Lung (tissue), 12 donors: ENCODE measurements around the gene CLPTM1L. TPM values are rescaled to one million over a fixed set of nuclear protein-coding genes. Genes with fewer than 3 reads are reported as not detected.

Experiments
- ATAC-seq: fragments of 200-7000 bp; cut with Tn5 transposase; one replicate; pipeline ENCODE4 v1.9.1; 2020; ENCODE audit warnings: moderate number of reproducible peaks; ENCODE audit not compliant: insufficient read depth, low FRiP score
- DNase-seq, 3 donors: peaks; one replicate each; pipeline ENCODE4 v3.0.0-alpha.2; 2013 to 2017
- H3K27ac ChIP-seq, 2 donors: one replicate each; pipeline ENCODE4 v1.5.1; 2013; ENCODE audit warnings: mild to moderate bottlenecking in 2 of 2, moderate library complexity in 2 of 2, control low read depth in 1 of 2, inconsistent platforms in 1 of 2, low read depth in 1 of 2, low read length in 1 of 2
- H3K27me3 ChIP-seq, 3 donors: one replicate each; pipeline ENCODE4 v1.5.1; 2013; ENCODE audit warnings: low read length in 2 of 3; ENCODE audit not compliant: control insufficient read depth in 3 of 3, insufficient read depth in 3 of 3
- H3K36me3 ChIP-seq, 4 donors: one replicate each; pipeline ENCODE4 v1.5.1; 2013; ENCODE audit warnings: low read length in 4 of 4, mild to moderate bottlenecking in 1 of 4, moderate library complexity in 1 of 4; ENCODE audit not compliant: control insufficient read depth in 4 of 4, insufficient read depth in 4 of 4
- H3K4me1 ChIP-seq, 5 donors: one replicate each; pipeline ENCODE4 v1.5.1; 2013; ENCODE audit warnings: low read length in 5 of 5, mild to moderate bottlenecking in 2 of 5, moderate library complexity in 1 of 5; ENCODE audit not compliant: control insufficient read depth in 5 of 5, insufficient read depth in 5 of 5
- H3K4me3 ChIP-seq: one replicate; pipeline ENCODE4 v1.5.1; 2013; ENCODE audit warnings: mild to moderate bottlenecking, control low read depth, moderate library complexity
- H3K9ac ChIP-seq, 2 donors: one replicate each; pipeline ENCODE4 v1.5.1; 2013; ENCODE audit warnings: low read length in 2 of 2, control low read depth in 1 of 2; ENCODE audit not compliant: insufficient read depth in 1 of 2
- H3K9me3 ChIP-seq, 4 donors: one replicate each; pipeline ENCODE4 v1.5.1; 2013; ENCODE audit warnings: low read length in 3 of 4, mild to moderate bottlenecking in 1 of 4, moderate library complexity in 1 of 4; ENCODE audit not compliant: control insufficient read depth in 4 of 4, insufficient read depth in 3 of 4
- CTCF ChIP-seq: IDR thresholded peaks from 2 replicates; pipeline ENCODE4 v1.5.1; 2012; ENCODE audit warnings: mild to moderate bottlenecking; ENCODE audit errors: control extremely low read depth, extremely low read depth
- WGBS, 2 donors: extraction: QIAGEN DNeasy Blood & Tissue Kit; methylation state at CpG; one replicate each; pipeline ENCODE4 v1.1.7; 2013; 5-methylcytosine and 5-hydroxymethylcytosine counted together
- polyA plus RNA-seq, 2 donors: library from polyadenylated mRNA; stranded (reverse); fragments of 200-250 nt; gene quantifications; one replicate each; pipeline ENCODE4 v1.2.1, GENCODE V29; 2013
- total RNA-seq, 2 donors: library from RNA; depleted of rRNA in 1 of 2; stranded (reverse); fragments of >200 nt in 1 of 2; gene quantifications; one replicate each; pipeline ENCODE4 v1.2.1, GENCODE V29; 2014 to 2021
- donor health status: control.
- donor health status: control.
- donor health status: Bipolar disorder and iron deficiency.
- donor health status: healthy.
- donor health status: DM: yes; HTN: yes; CAD: no.

Gene CLPTM1L
- total and polyA plus RNA-seq, 4 donors: 79.0 to 153 (median 144) TPM

GRCh38 chr5:1311439-1312055, 33.4 kb downstream of the CLPTM1L start:
- no peak overlapping the region for H3K4me3 ChIP-seq
- no peak overlapping the region for H3K27ac ChIP-seq
- ATAC-seq (no peak), DNase-seq (peak in 1 of 3 donors; percentile 2)
- peaks cover 0 to 12% (median 6%) of the 10 kb centered on the region in 5 donors for H3K4me1 ChIP-seq
- WGBS, 2 donors: 85 to 89% methylated on average over 15 of the region's 15 CpGs
- no peak overlapping the region for H3K9ac ChIP-seq
- H3K27me3 ChIP-seq: no peaks in the 10 kb centered on the region
- no peak for TF ChIP-seq CTCF
- no peaks in the 10 kb centered on the region for H3K36me3 ChIP-seq
- peaks cover 0 to 4% (median 0%) of the 10 kb centered on the region in 4 donors for H3K9me3 ChIP-seq

GRCh38 chr5:1310118-1310517, 34.8 kb downstream of the CLPTM1L start:
- no peak overlapping the region for H3K9ac ChIP-seq
- no peak for ATAC-seq
- H3K4me1 ChIP-seq: peaks cover 0 to 8% (median 0%) of the 10 kb centered on the region in 5 donors
- no peaks in the 10 kb centered on the region for H3K27me3 ChIP-seq
- TF ChIP-seq CTCF: no peak
- H3K36me3 ChIP-seq: no peaks in the 10 kb centered on the region
- H3K4me3 ChIP-seq: no peak overlapping the region
- no peak overlapping the region for H3K27ac ChIP-seq
- no peak for DNase-seq
- 93 to 94% methylated on average over 7 of the region's 7 CpGs for WGBS, 2 donors
- H3K9me3 ChIP-seq: peaks cover 0 to 4% (median 0%) of the 10 kb centered on the region in 4 donors

GRCh38 chr5:1304033-1304432, 40.9 kb downstream of the CLPTM1L start:
- Histone ChIP-seq H3K9me3 (peaks cover 0 to 3% (median 0%) of the 10 kb centered on the region in 4 donors), H3K36me3 (no peaks in the 10 kb centered on the region), H3K27me3 (no peaks in the 10 kb centered on the region), H3K9ac (no peak overlapping the region), H3K27ac (no peak overlapping the region), H3K4me3 (no peak overlapping the region), H3K4me1 (no peaks in the 10 kb centered on the region)
- WGBS, 2 donors: 56 to 62% methylated on average over 2 of the region's 2 CpGs
- ATAC-seq (no peak), DNase-seq (peak in 1 of 3 donors; percentile 2)
- no peak for TF ChIP-seq CTCF

- H3K27me3 ChIP-seq: peaks cover 0 to 1% (median 0%) of the 10 kb centered on the region in 3 donors
- peak in 1 of 3 donors; percentile 5 for DNase-seq
- ATAC-seq: no peak
- no peaks in the 10 kb centered on the region for H3K4me1 ChIP-seq
- 90 to 95% methylated on average over 2 of the region's 2 CpGs for WGBS, 2 donors
- H3K36me3 ChIP-seq: no peaks in the 10 kb centered on the region
- H3K9ac ChIP-seq: no peak overlapping the region
- TF ChIP-seq CTCF: no peak
- H3K27ac ChIP-seq: no peak overlapping the region
- H3K4me3 ChIP-seq: no peak overlapping the region
- H3K9me3 ChIP-seq: peaks cover 0 to 3% (median 0%) of the 10 kb centered on the region in 4 donors
Measured at GRCh38 chr5:1302258-1302657, 42.6 kb downstream of the CLPTM1L start.
